GM19455 (cell line): Measurements from ENCODE around the gene ENPP3.

Experiments
- ATAC-seq: cut with Tn5 transposase; IDR thresholded peaks from one replicate; pipeline ENCODE4 v1.9.1; 2021; ENCODE audit not compliant: unreplicated experiment

ENPP3 gene

GRCh38 chr6:131636880-131637792 is at the start of gene ENPP3:
Gene ENPP3 (plus strand): TSS chr6:131637302. CDS start chr6:131637385, 83 bp downstream.
- no peak for ATAC-seq

GRCh38 chr6:131587909-131588308 is 49.2 kb upstream of the ENPP3 start:
- ATAC-seq = no peak

GRCh38 chr6:131588643-131589042 is 48.5 kb upstream of the ENPP3 start:
- no peak for ATAC-seq

- no peak for ATAC-seq
These were observed 44.2 kb upstream of the ENPP3 start for GRCh38 chr6:131592935-131593334.

GRCh38 chr6:131594074-131594473 is 43.0 kb upstream of the ENPP3 start:
- no peak for ATAC-seq

- no peak for ATAC-seq
These were observed 39.7 kb upstream of the ENPP3 start for GRCh38 chr6:131597446-131597845.

GRCh38 chr6:131600716-131601115 is 36.4 kb upstream of the ENPP3 start:
- ATAC-seq = no peak

- no peak for ATAC-seq
These were observed 34.3 kb upstream of the ENPP3 start for GRCh38 chr6:131602781-131603312.

- no peak for ATAC-seq
These were observed 23.7 kb upstream of the ENPP3 start for GRCh38 chr6:131613296-131613925.

GRCh38 chr6:131615275-131615674 is 21.8 kb upstream of the ENPP3 start:
- ATAC-seq = no peak

- ATAC-seq = peak; percentile 98
These were observed 9.1 kb upstream of the ENPP3 start, which contains the start of gene MED23 for GRCh38 chr6:131627724-131628682. Gene MED23 (minus strand): TSS chr6:131628242. CDS start chr6:131628049, 193 bp downstream.

- ATAC-seq = no peak
These were observed 8.4 kb upstream of the ENPP3 start for GRCh38 chr6:131628726-131629125.

GRCh38 chr6:131629651-131630050 is 7.5 kb upstream of the ENPP3 start:
- no peak for ATAC-seq

GRCh38 chr6:131631625-131632289 is 5.3 kb upstream of the ENPP3 start:
- ATAC-seq = no peak

- ATAC-seq = no peak
These were observed 1.4 kb upstream of the ENPP3 start for GRCh38 chr6:131635384-131636340.

- no peak for ATAC-seq
These were observed 911 bp downstream of the ENPP3 start for GRCh38 chr6:131638013-131638412.

GRCh38 chr6:131640100-131640499 is 3.0 kb downstream of the ENPP3 start:
- ATAC-seq = no peak

GRCh38 chr6:131640576-131640975 is 3.5 kb downstream of the ENPP3 start:
- no peak for ATAC-seq

- no peak for ATAC-seq
These were observed 4.5 kb downstream of the ENPP3 start for GRCh38 chr6:131641554-131641953.
